GM12878 (cell line): ENCODE data around the gene KCNIP3. TPM values are rescaled to one million over a fixed set of nuclear protein-coding genes. Genes with fewer than 3 reads are reported as not detected.

Experiments
- ATAC-seq: fragments of 200-7000 bp; cut with Tn5 transposase; 3 replicates; pipeline ENCODE4 v1.9.1; 2020; ENCODE audit warnings: mild to moderate bottlenecking, moderate library complexity
- BruUV-seq: library from RNA; stranded (reverse); fragments of 400-500 nt; replicated peaks from 2 replicates; lab custom pipeline; 2021; lab: Mats Ljungman, UMichigan
- CTCF ChIA-PET: fragments of 300-600 bp; sonication (Branson Sonifier 250); formaldehyde crosslinking; extraction: SDS; loops from one replicate; lab custom pipeline; 2021; ENCODE audit warnings: inconsistent platforms; lab: Yijun Ruan, JAX
- POLR2A ChIA-PET: fragments of 350-600 bp; formaldehyde crosslinking; extraction: SDS; loops from one replicate; lab custom pipeline; 2021; ENCODE audit warnings: inconsistent platforms; lab: Charles Lee
- RAD21 ChIA-PET: fragments of 300-600 bp; sonication (Branson Sonifier 250); formaldehyde crosslinking; loops from one replicate; lab custom pipeline; 2023; ENCODE audit warnings: antibody characterized with exemption; ENCODE audit not compliant: unreplicated experiment; lab: Charles Lee
- SMC1A ChIA-PET: fragments of 300-600 bp; sonication (Branson Sonifier 250); formaldehyde crosslinking; loops from one replicate; lab custom pipeline; 2023; ENCODE audit not compliant: unreplicated experiment, uncharacterized antibody; lab: Charles Lee
- DNase-seq: peaks from one replicate; pipeline ENCODE4 v3.0.0-alpha.2; 2011; ENCODE audit warnings: low read depth, low spot score
- FAIRE-seq: peaks from 3 replicates; lab custom pipeline; 2011; peaks lifted over from hg19 to GRCh38; lab: Jason Lieb, UNC
- H2AFZ ChIP-seq: 2 replicates; pipeline ENCODE4 v1.6.0; 2011; ENCODE audit warnings: low read depth, low read length, control low read depth; ENCODE audit not compliant: control insufficient read depth
- H3K27ac ChIP-seq: 2 replicates; pipeline ENCODE4 v1.5.1; 2011; ENCODE audit warnings: control low read depth; ENCODE audit not compliant: control insufficient read depth, insufficient read depth
- H3K27me3 ChIP-seq, 2 experiments: replicated peaks in 1 of 2; 2 replicates each; pipeline versions ENCODE4 v1.6.0 to v1.6.1; 2011; ENCODE audit warnings: low read length in 1 of 2; ENCODE audit not compliant: control insufficient read depth in 2 of 2, insufficient read depth in 2 of 2
- H3K36me3 ChIP-seq, 2 experiments: 2 replicates each; pipeline ENCODE4 v1.5.1; 2011; ENCODE audit warnings: low read length in 1 of 2; ENCODE audit not compliant: control insufficient read depth in 2 of 2, insufficient read depth in 2 of 2
- H3K4me1 ChIP-seq: 2 replicates; pipeline ENCODE4 v1.6.1; 2011; ENCODE audit warnings: mild to moderate bottlenecking, low read length, moderate library complexity, mixed read lengths; ENCODE audit not compliant: control insufficient read depth, insufficient read depth
- H3K4me2 ChIP-seq: 2 replicates; pipeline ENCODE4 v1.6.0; 2011; ENCODE audit warnings: control low read depth; ENCODE audit not compliant: control insufficient read depth, insufficient read depth
- H3K4me3 ChIP-seq: fragments of 200-600 bp; sonication (generic); 2 replicates; pipeline ENCODE4 v1.5.1; 2016
- H3K79me2 ChIP-seq: 2 replicates; pipeline ENCODE4 v1.6.0; 2011; ENCODE audit warnings: low read length; ENCODE audit not compliant: control insufficient read depth, insufficient read depth
- H3K9ac ChIP-seq: 2 replicates; pipeline ENCODE4 v1.8.0; 2011; ENCODE audit warnings: low read length, control low read depth, mixed read lengths; ENCODE audit not compliant: control insufficient read depth, insufficient read depth
- H3K9me3 ChIP-seq: replicated peaks from 3 replicates; pipeline ENCODE4 v1.5.1; 2011; ENCODE audit warnings: mild to moderate bottlenecking, low read length; ENCODE audit not compliant: control insufficient read depth, insufficient read depth
- H4K20me1 ChIP-seq: 2 replicates; pipeline ENCODE4 v1.6.0; 2011; ENCODE audit not compliant: control insufficient read depth, insufficient read depth
- CEBPZ ChIP-seq: fragments of 150-350 bp; IDR thresholded peaks from 2 replicates; pipeline ENCODE4 v1.6.1; 2016; ENCODE audit warnings: low read depth, low read length
- CHD1 ChIP-seq: IDR thresholded peaks from 2 replicates; pipeline ENCODE4 v1.6.1; 2012; ENCODE audit warnings: low read depth, low read length, improper control_type of control experiment
- CREB1 ChIP-seq: IDR thresholded peaks from 2 replicates; pipeline ENCODE4 v1.6.1; 2012; ENCODE audit warnings: low read depth, mild to moderate bottlenecking, inconsistent platforms
- FOXK2 ChIP-seq: fragments of 450-650 bp; IDR thresholded peaks from 2 replicates; pipeline ENCODE4 v1.6.1; 2017; ENCODE audit warnings: mild to moderate bottlenecking, moderate library complexity
- KAT2A ChIP-seq: conservative IDR thresholded peaks from 2 replicates; pipeline ENCODE4 v1.6.1; 2011; ENCODE audit warnings: low read depth, low read length; ENCODE audit not compliant: control insufficient read depth
- NFXL1 ChIP-seq: fragments of 450-650 bp; IDR thresholded peaks from 2 replicates; pipeline ENCODE4 v1.6.1; 2017; ENCODE audit warnings: antibody characterized with exemption, mild to moderate bottlenecking, borderline replicate concordance
- NRF1 ChIP-seq: conservative IDR thresholded peaks from 2 replicates; pipeline ENCODE4 v1.6.1; 2011; ENCODE audit warnings: mild to moderate bottlenecking, low read depth, low read length, improper control_type of control experiment
- RB1 ChIP-seq: fragments of 450-650 bp; formaldehyde crosslinking; IDR thresholded peaks from 2 replicates; pipeline ENCODE4 v1.6.1; 2017; ENCODE audit warnings: mild to moderate bottlenecking, borderline replicate concordance
- SMARCA5 ChIP-seq: fragments of 450-650 bp; IDR thresholded peaks from 2 replicates; pipeline ENCODE4 v1.6.1; 2017; ENCODE audit warnings: mild to moderate bottlenecking
- SPI1 ChIP-seq: IDR thresholded peaks from 2 replicates; pipeline ENCODE4 v1.6.1; 2011; ENCODE audit warnings: low read depth, mild to moderate bottlenecking, low read length, moderate library complexity, borderline replicate concordance; ENCODE audit not compliant: insufficient read depth
- TCF3 ChIP-seq: IDR thresholded peaks from 2 replicates; pipeline ENCODE4 v1.6.1; 2012; ENCODE audit warnings: low read depth, mild to moderate bottlenecking, low read length, borderline replicate concordance; ENCODE audit not compliant: insufficient read depth
- WGBS: methylation state at CpG from one replicate; pipeline ENCODE4 v1.1.6; 2016; ENCODE audit warnings: low lambda C conversion rate; ENCODE audit not compliant: insufficient replicate concordance, insufficient coverage; ENCODE audit errors: missing lambda C conversion rate; 5-methylcytosine and 5-hydroxymethylcytosine counted together
- in situ Hi-C: fragments of 300-500 bp; cut with MboI; formaldehyde crosslinking; loops from 9 replicates; pipeline ENCODE4 v1.14.3; 2018; ENCODE audit warnings: mixed read lengths
- intact Hi-C: fragments of 100-400 bp; cut with micrococcal nuclease; formaldehyde crosslinking; loops from one replicate; pipeline ENCODE4 v1.14.2; 2022; ENCODE audit not compliant: unreplicated experiment
- polyA plus RNA-seq, 11 experiments: library from polyadenylated mRNA; depleted of rRNA in 4 of 11; unstranded in 6 of 11; stranded (reverse) in 5 of 11; fragments of >200 nt; fragmentation: Nextera tagmentation in 4 of 11; fragmentation: Illumina TruSeq in 1 of 11; extraction: Ambion mirVana in 4 of 11; extraction: Trizol in 1 of 11; gene quantifications; 1 replicate in 1 of 11; 2 replicates in 10 of 11; pipeline versions ENCODE4 v1.2.1 to v1.2.3, GENCODE V29; 2011 to 2016; ENCODE audit warnings: inconsistent platforms in 2 of 11, missing spikeins in 2 of 11, low read depth in 1 of 11
- total RNA-seq, 4 experiments: library from RNA; depleted of rRNA in 3 of 4; stranded (reverse); fragments of >200 nt in 3 of 4; fragmentation: Illumina TruSeq in 1 of 4; extraction: Trizol in 1 of 4; gene quantifications; 2 replicates each; pipeline versions ENCODE4 v1.2.1 to v1.2.3, GENCODE V29; 2013 to 2021

KCNIP3 gene
- total and polyA plus RNA-seq, 10 of the 15 experiments (the other 5 are each of a cell fraction or from before 2014, with no cell fraction given), result not detected

- no peak for DNase-seq
- SMC1A ChIA-PET, result no interaction called here
- BruUV-seq, result no TSS peak
- H3K9me3 ChIP-seq, result no peaks in the 10 kb centered on the region
- no peak for ATAC-seq
- CTCF ChIA-PET, result interaction anchor here (1.0 kb wide), 1 partner anchor 67 kb away, joined by 3 read pairs; no protein-coding TSS in a partner anchor
- H4K20me1 ChIP-seq, result no peaks in the 10 kb centered on the region; the same call in 1 of the 2 replicates
- POLR2A ChIA-PET, result no interaction called here
- intact Hi-C loops (no loop called here), in situ Hi-C loops (no loop called here)
- H3K4me3 ChIP-seq, result no peak overlapping the region
- no peak overlapping the region for H3K4me2 ChIP-seq
- no peaks in the 10 kb centered on the region for H3K79me2 ChIP-seq
- H3K27me3 ChIP-seq, result no peaks in the 10 kb centered on the region; a peak in 1 of 4 replicates
- H3K4me1 ChIP-seq, result no peaks in the 10 kb centered on the region
- TF ChIP-seq NRF1 (no peak), CREB1 (no peak), SPI1 (no peak), CEBPZ (no peak), TCF3 (no peak), SMARCA5 (no peak), RB1 (no peak), CHD1 (no peak), NFXL1 (no peak), FOXK2 (no peak), KAT2A (no peak)
- FAIRE-seq, result no peak
- no peak overlapping the region for H3K9ac ChIP-seq
- H2AFZ ChIP-seq, result no peak overlapping the region
- no peaks in the 10 kb centered on the region for H3K36me3 ChIP-seq
- no peak overlapping the region for H3K27ac ChIP-seq
- RAD21 ChIA-PET, result no interaction called here
- 26% methylated on average over 9 of the region's 9 CpGs for WGBS
Measured at GRCh38 chr2:95298486-95299111, 1.5 kb downstream of the KCNIP3 start.
